HEK293T (cell line): Measurements from ENCODE around the gene KRTAP10-7.
"Not testable (repeated sequence)": the region's sequence is repeated elsewhere in the genome, so short reads cannot be mapped to it uniquely, and the experiment has no call there.

ENCODE experiments used
- CTCF ChIA-PET: fragments of 350-600 bp; formaldehyde crosslinking; extraction: SDS; loops from one replicate; lab custom pipeline; 2021; ENCODE audit warnings: antibody characterized with exemption, inconsistent platforms; lab: Yijun Ruan, JAX
- POLR2A ChIA-PET: fragments of 350-600 bp; formaldehyde crosslinking; extraction: SDS; loops from one replicate; lab custom pipeline; 2020; ENCODE audit warnings: antibody characterized with exemption, inconsistent platforms; lab: Yijun Ruan, JAX
- DNase-seq: peaks from one replicate; pipeline ENCODE4 v3.0.0; 2012; ENCODE audit warnings: mixed read lengths; ENCODE audit errors: extremely low spot score
- ARNT ChIP-seq: fragments of 450-650 bp; IDR thresholded peaks from 2 replicates; pipeline ENCODE4 v1.6.1; 2017; ENCODE audit warnings: mild to moderate bottlenecking
- BHLHE40 ChIP-seq: fragments of 450-650 bp; IDR thresholded peaks from 2 replicates; pipeline ENCODE4 v1.6.1; 2016; ENCODE audit warnings: mild to moderate bottlenecking, moderate library complexity, borderline replicate concordance
- CTBP1 ChIP-seq: fragments of 450-650 bp; IDR thresholded peaks from 2 replicates; pipeline ENCODE4 v1.6.1; 2016; ENCODE audit warnings: borderline replicate concordance
- ELF4 ChIP-seq: fragments of 450-650 bp; IDR thresholded peaks from 2 replicates; pipeline ENCODE4 v1.6.1; 2017; ENCODE audit warnings: antibody characterized with exemption
- FOXA1 ChIP-seq: fragments of 450-650 bp; IDR thresholded peaks from 2 replicates; pipeline ENCODE4 v1.6.1; 2016; ENCODE audit warnings: mild to moderate bottlenecking
- FOXK2 ChIP-seq: fragments of 450-650 bp; IDR thresholded peaks from 2 replicates; pipeline ENCODE4 v1.6.1; 2016; ENCODE audit warnings: mild to moderate bottlenecking
- FOXM1 ChIP-seq: fragments of 450-650 bp; IDR thresholded peaks from 2 replicates; pipeline ENCODE4 v1.6.1; 2017; ENCODE audit warnings: mild to moderate bottlenecking, borderline replicate concordance
- HDGF ChIP-seq: fragments of 450-650 bp; IDR thresholded peaks from 2 replicates; pipeline ENCODE4 v1.6.1; 2017; ENCODE audit warnings: antibody characterized with exemption, borderline replicate concordance
- L3MBTL2 ChIP-seq: fragments of 450-650 bp; conservative IDR thresholded peaks from 2 replicates; pipeline ENCODE4 v1.6.1; 2016; ENCODE audit warnings: mild to moderate bottlenecking
- LEF1 ChIP-seq: fragments of 450-650 bp; IDR thresholded peaks from 2 replicates; pipeline ENCODE4 v1.6.1; 2017; ENCODE audit warnings: mild to moderate bottlenecking, borderline replicate concordance
- NFRKB ChIP-seq: fragments of 450-650 bp; IDR thresholded peaks from 2 replicates; pipeline ENCODE4 v1.6.1; 2016; ENCODE audit warnings: mild to moderate bottlenecking, moderate library complexity
- PKNOX1 ChIP-seq: fragments of 450-650 bp; IDR thresholded peaks from 2 replicates; pipeline ENCODE4 v1.6.1; 2016
- SP1 ChIP-seq: fragments of 450-650 bp; IDR thresholded peaks from 2 replicates; pipeline ENCODE4 v1.6.1; 2017
- SUZ12 ChIP-seq: fragments of 450-650 bp; IDR thresholded peaks from 2 replicates; pipeline ENCODE4 v1.6.1; 2016; ENCODE audit warnings: mild to moderate bottlenecking
- TARDBP ChIP-seq: fragments of 450-650 bp; IDR thresholded peaks from 2 replicates; pipeline ENCODE4 v1.6.1; 2016
- ZNF384 ChIP-seq: fragments of 450-650 bp; IDR thresholded peaks from 2 replicates; pipeline ENCODE4 v1.6.1; 2016

The KRTAP10-7 gene

GRCh38 chr21:44575307-44576024 lies 24.9 kb upstream of the KRTAP10-7 start:
- TF ChIP-seq CTBP1 (no peak), LEF1 (no peak), FOXK2 (no peak), FOXA1 (no peak), ELF4 (no peak), ZNF384 (no peak), PKNOX1 (no peak), TARDBP (no peak), ARNT (no peak), SP1 (no peak), BHLHE40 (no peak), SUZ12 (no peak), HDGF (no peak), L3MBTL2 (no peak)
- no peak for DNase-seq
- POLR2A ChIA-PET = no interaction called here
- CTCF ChIA-PET = no interaction called here

- no peak for DNase-seq
- TF ChIP-seq NFRKB (no peak), ELF4 (no peak), FOXA1 (no peak), SUZ12 (no peak), LEF1 (no peak), SP1 (no peak), CTBP1 (no peak), FOXM1 (no peak), L3MBTL2 (no peak), FOXK2 (no peak), HDGF (no peak), ARNT (no peak), TARDBP (no peak), BHLHE40 (no peak), PKNOX1 (no peak), ZNF384 (no peak)
- ChIA-PET CTCF (no interaction called here), POLR2A (no interaction called here)
These were observed 24.4 kb upstream of the KRTAP10-7 start for GRCh38 chr21:44576025-44576420.

GRCh38 chr21:44578371-44579055 lies 21.9 kb upstream of the KRTAP10-7 start:
- ChIA-PET CTCF (no interaction called here), POLR2A (no interaction called here)
- TF ChIP-seq NFRKB = no peak
- no peak for TF ChIP-seq ELF4
- TF ChIP-seq FOXA1 = no peak
- no peak for DNase-seq

- no peak for TF ChIP-seq SUZ12
- TF ChIP-seq LEF1 = no peak
- TF ChIP-seq L3MBTL2 = no peak
- TF ChIP-seq SP1 = no peak
- TF ChIP-seq BHLHE40 = no peak
- no peak for TF ChIP-seq ELF4
- TF ChIP-seq FOXA1 = no peak
- no peak for TF ChIP-seq ARNT
- TF ChIP-seq ZNF384 = no peak
- TF ChIP-seq NFRKB = no peak
- no peak for TF ChIP-seq FOXK2
- TF ChIP-seq HDGF = no peak
- TF ChIP-seq CTBP1 = no peak
- no peak for TF ChIP-seq TARDBP
- no peak for TF ChIP-seq PKNOX1
- TF ChIP-seq FOXM1 = no peak
- DNase-seq = no peak
- ChIA-PET CTCF (no interaction called here), POLR2A (no interaction called here)
These were observed 21.2 kb upstream of the KRTAP10-7 start for GRCh38 chr21:44579056-44579832.

- POLR2A ChIA-PET = no interaction called here
- no peak for DNase-seq
- no peak for TF ChIP-seq HDGF
- TF ChIP-seq ARNT = no peak
- TF ChIP-seq PKNOX1 = no peak
- no peak for TF ChIP-seq FOXK2
- TF ChIP-seq FOXM1 = no peak
- TF ChIP-seq LEF1 = no peak
- no peak for TF ChIP-seq FOXA1
- no peak for TF ChIP-seq ELF4
- no peak for TF ChIP-seq SUZ12
- TF ChIP-seq CTBP1 = no peak
- TF ChIP-seq NFRKB = no peak
- CTCF ChIA-PET = no interaction called here
These were observed 20.6 kb upstream of the KRTAP10-7 start for GRCh38 chr21:44579833-44580144.

- POLR2A ChIA-PET = not testable (repeated sequence)
These were observed 20.1 kb upstream of the KRTAP10-7 start, which contains the start of gene KRTAP10-5 for GRCh38 chr21:44580231-44580821. Gene KRTAP10-5, minus strand, starts transcription at chr21:44580604. Its CDS starts 26 bp downstream, at chr21:44580578.

More at GRCh38 chr21:44580231-44580821, 20.1 kb upstream of the KRTAP10-7 start, which contains the start of gene KRTAP10-5:
- CTCF ChIA-PET, DNase-seq: not testable (repeated sequence)
